Measurements from ENCODE around the gene CELA3B.

DNA sequence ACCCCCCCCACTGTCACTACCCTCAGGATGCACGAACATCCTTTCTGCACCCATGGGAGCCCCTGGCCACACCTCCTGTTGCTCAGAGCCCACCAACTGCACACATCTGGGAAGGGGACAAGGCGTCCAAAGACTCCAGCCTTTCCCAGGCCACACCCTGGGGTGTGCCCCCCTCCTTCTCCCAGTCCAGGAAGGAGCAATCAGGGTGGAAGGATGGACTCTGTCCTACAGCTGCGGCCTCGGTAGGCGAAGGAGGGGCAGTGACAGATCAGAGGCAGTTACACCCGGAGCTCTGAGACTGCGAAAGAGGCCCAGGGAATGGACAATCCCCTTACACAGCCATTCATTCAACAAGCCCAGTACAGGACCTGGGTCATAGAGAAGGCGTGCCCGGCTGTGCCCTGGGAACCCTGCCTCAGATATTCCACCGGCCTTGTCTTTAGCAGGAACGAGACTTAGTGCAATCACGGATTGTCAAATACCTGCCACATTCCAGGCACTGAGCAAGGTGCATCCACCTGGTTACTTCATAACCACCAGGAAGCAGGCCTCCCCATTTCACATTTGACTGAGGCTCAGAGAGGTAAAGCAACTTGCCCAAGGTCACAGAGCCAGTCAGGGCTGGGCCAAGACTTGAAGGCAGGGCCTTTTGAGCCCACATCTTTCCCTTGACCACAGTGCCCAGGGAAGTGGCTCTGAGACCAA is 49.1 kb upstream of the CELA3B start:
- TF ChIP-seq, protein P1, sequence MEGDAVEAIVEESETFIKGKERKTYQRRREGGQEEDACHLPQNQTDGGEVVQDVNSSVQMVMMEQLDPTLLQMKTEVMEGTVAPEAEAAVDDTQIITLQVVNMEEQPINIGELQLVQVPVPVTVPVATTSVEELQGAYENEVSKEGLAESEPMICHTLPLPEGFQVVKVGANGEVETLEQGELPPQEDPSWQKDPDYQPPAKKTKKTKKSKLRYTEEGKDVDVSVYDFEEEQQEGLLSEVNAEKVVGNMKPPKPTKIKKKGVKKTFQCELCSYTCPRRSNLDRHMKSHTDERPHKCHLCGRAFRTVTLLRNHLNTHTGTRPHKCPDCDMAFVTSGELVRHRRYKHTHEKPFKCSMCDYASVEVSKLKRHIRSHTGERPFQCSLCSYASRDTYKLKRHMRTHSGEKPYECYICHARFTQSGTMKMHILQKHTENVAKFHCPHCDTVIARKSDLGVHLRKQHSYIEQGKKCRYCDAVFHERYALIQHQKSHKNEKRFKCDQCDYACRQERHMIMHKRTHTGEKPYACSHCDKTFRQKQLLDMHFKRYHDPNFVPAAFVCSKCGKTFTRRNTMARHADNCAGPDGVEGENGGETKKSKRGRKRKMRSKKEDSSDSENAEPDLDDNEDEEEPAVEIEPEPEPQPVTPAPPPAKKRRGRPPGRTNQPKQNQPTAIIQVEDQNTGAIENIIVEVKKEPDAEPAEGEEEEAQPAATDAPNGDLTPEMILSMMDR (IDR thresholded peaks at IDR 0.05), result no peak
- no peak for TF ChIP-seq EP300 (IDR thresholded peaks at IDR 0.05)
- TF ChIP-seq POLR2A (IDR thresholded peaks at IDR 0.05), result no peak
